CD4-positive, alpha-beta T cell treated with Interleukin-4 for 1 hour (primary cell): ENCODE results near the gene SLC44A4.
"Not testable (repeated sequence)": the region's sequence is repeated elsewhere in the genome, so short reads cannot be mapped to it uniquely, and the experiment has no call there.

Experiments used
- DNase-seq, 2 donors: peaks; one replicate each; pipeline ENCODE4 v3.0.0-alpha.2; 2020 to 2022

SLC44A4 gene

GRCh38 chr6:31878726-31879125, at the start of gene SLC44A4:
TSS of gene SLC44A4 (minus strand) at chr6:31878997. CDS start at chr6:31878980, 17 bp downstream.
- DNase-seq, result no peak

- DNase-seq, result no peak
These were observed 49.8 kb upstream of the SLC44A4 start for GRCh38 chr6:31928672-31928939.

- no peak for DNase-seq
These were observed 49.3 kb upstream of the SLC44A4 start for GRCh38 chr6:31927863-31928671.

- no peak for DNase-seq
These were observed 48.6 kb upstream of the SLC44A4 start, which contains the start of gene C2 for GRCh38 chr6:31927242-31927862. TSS of gene C2 (plus strand) at chr6:31927717. CDS start at chr6:31927753, 36 bp downstream.

GRCh38 chr6:31922942-31923341, 44.1 kb upstream of the SLC44A4 start:
- DNase-seq, result peak in 1 of 2 donors; percentile 19

GRCh38 chr6:31920811-31921210, 42.0 kb upstream of the SLC44A4 start:
- peak in 1 of 2 donors; percentile 61 for DNase-seq

GRCh38 chr6:31919624-31920303, 41.0 kb upstream of the SLC44A4 start:
- DNase-seq, result no peak

GRCh38 chr6:31918069-31918720, 39.4 kb upstream of the SLC44A4 start:
- DNase-seq, result no peak

GRCh38 chr6:31915756-31916155, 37.0 kb upstream of the SLC44A4 start:
- DNase-seq, result no peak

GRCh38 chr6:31915351-31915750, 36.6 kb upstream of the SLC44A4 start:
- DNase-seq, result no peak

GRCh38 chr6:31911826-31912585, 33.2 kb upstream of the SLC44A4 start:
- no peak for DNase-seq

- not testable (repeated sequence) for DNase-seq
These were observed 30.5 kb upstream of the SLC44A4 start for GRCh38 chr6:31909298-31909697.

GRCh38 chr6:31908791-31909190, 30.0 kb upstream of the SLC44A4 start:
- DNase-seq, result no peak

- not testable (repeated sequence) for DNase-seq
These were observed 29.5 kb upstream of the SLC44A4 start for GRCh38 chr6:31908255-31908654.

GRCh38 chr6:31907158-31907813, 28.5 kb upstream of the SLC44A4 start:
- DNase-seq, result no peak

- DNase-seq, result not testable (repeated sequence)
These were observed 27.9 kb upstream of the SLC44A4 start for GRCh38 chr6:31906727-31907126.

- no peak for DNase-seq
These were observed 27.3 kb upstream of the SLC44A4 start for GRCh38 chr6:31906122-31906521.

GRCh38 chr6:31905041-31905440, 26.2 kb upstream of the SLC44A4 start:
- DNase-seq, result no peak

GRCh38 chr6:31903957-31904356, 25.2 kb upstream of the SLC44A4 start:
- no peak for DNase-seq

GRCh38 chr6:31901953-31902643, 23.3 kb upstream of the SLC44A4 start, which contains the start of gene ZBTB12:
TSS of gene ZBTB12 (minus strand) at chr6:31902086. CDS start at chr6:31901305, 781 bp downstream.
- peak; percentile 90 for DNase-seq

GRCh38 chr6:31901415-31901952, 22.7 kb upstream of the SLC44A4 start:
- DNase-seq, result peak; percentile 63 to 69
